GM21360 (cell line): Measurements from ENCODE around the gene STIM2.
A peak's percentile ranks its signal among the peaks of the same experiment; 100 is the strongest.
"Not testable (repeated sequence)": the region's sequence is repeated elsewhere in the genome, so short reads cannot be mapped to it uniquely, and the experiment has no call there.

ENCODE experiments used
- ATAC-seq: cut with Tn5 transposase; IDR thresholded peaks from one replicate; pipeline ENCODE4 v1.9.1; 2021; ENCODE audit warnings: mild to moderate bottlenecking, moderate library complexity; ENCODE audit not compliant: unreplicated experiment

STIM2 gene

GRCh38 chr4:26860157-26860921 is at the start of gene STIM2:
STIM2 (plus strand) TSS chr4:26860841.
- peak; percentile 57 for ATAC-seq

- not testable (repeated sequence) for ATAC-seq
Observed at GRCh38 chr4:26811571-26811970, 49.1 kb upstream of the STIM2 start.

- ATAC-seq, result no peak
Observed at GRCh38 chr4:26812049-26812714, 48.5 kb upstream of the STIM2 start.

- ATAC-seq, result no peak
Observed at GRCh38 chr4:26813698-26814097, 46.9 kb upstream of the STIM2 start.

- no peak for ATAC-seq
Observed at GRCh38 chr4:26815199-26815598, 45.4 kb upstream of the STIM2 start.

- no peak for ATAC-seq
Observed at GRCh38 chr4:26815706-26816105, 44.9 kb upstream of the STIM2 start.

- peak; percentile 8 for ATAC-seq
Observed at GRCh38 chr4:26819026-26819425, 41.6 kb upstream of the STIM2 start.

- peak; percentile 50 for ATAC-seq
Observed at GRCh38 chr4:26819478-26820095, 41.1 kb upstream of the STIM2 start.

GRCh38 chr4:26820346-26820745 is 40.3 kb upstream of the STIM2 start:
- no peak for ATAC-seq

- ATAC-seq, result no peak
Observed at GRCh38 chr4:26821031-26821430, 39.6 kb upstream of the STIM2 start.

GRCh38 chr4:26821677-26822503 is 38.8 kb upstream of the STIM2 start:
- no peak for ATAC-seq

GRCh38 chr4:26822546-26822945 is 38.1 kb upstream of the STIM2 start:
- peak; percentile 42 for ATAC-seq

- ATAC-seq, result not testable (repeated sequence)
Observed at GRCh38 chr4:26822974-26823373, 37.7 kb upstream of the STIM2 start.

- no peak for ATAC-seq
Observed at GRCh38 chr4:26823583-26823982, 37.1 kb upstream of the STIM2 start.

GRCh38 chr4:26824667-26825066 is 36.0 kb upstream of the STIM2 start:
- ATAC-seq, result no peak

GRCh38 chr4:26826721-26827120 is 33.9 kb upstream of the STIM2 start:
- peak; percentile 91 for ATAC-seq

GRCh38 chr4:26827336-26827735 is 33.3 kb upstream of the STIM2 start:
- not testable (repeated sequence) for ATAC-seq

GRCh38 chr4:26827798-26828197 is 32.8 kb upstream of the STIM2 start:
- ATAC-seq, result no peak

- ATAC-seq, result no peak
Observed at GRCh38 chr4:26829018-26829417, 31.6 kb upstream of the STIM2 start.

GRCh38 chr4:26830033-26830432 is 30.6 kb upstream of the STIM2 start:
- ATAC-seq, result no peak

GRCh38 chr4:26830701-26831100 is 29.9 kb upstream of the STIM2 start:
- ATAC-seq, result no peak
